ENCODE results near the gene NPAS4.
A peak's percentile ranks its signal among the peaks of the same experiment; 100 is the strongest.
"Not testable (repeated sequence)": the region's sequence is repeated elsewhere in the genome, so short reads cannot be mapped to it uniquely, and the experiment has no call there.

The NPAS4 gene

GRCh38 chr11:66457826-66458225, 37.0 kb downstream of the NPAS4 start:
- no peak for DNase-seq

- DNase-seq = no peak
Measured at GRCh38 chr11:66459138-66459778, 38.4 kb downstream of the NPAS4 start.

GRCh38 chr11:66462010-66462409, 41.2 kb downstream of the NPAS4 start:
- DNase-seq = no peak

- no peak for DNase-seq
Measured at GRCh38 chr11:66462911-66463310, 42.1 kb downstream of the NPAS4 start.

- DNase-seq = not testable (repeated sequence)
Measured at GRCh38 chr11:66464116-66464515, 43.3 kb downstream of the NPAS4 start.

GRCh38 chr11:66464916-66465315, 44.1 kb downstream of the NPAS4 start:
- DNase-seq = no peak

GRCh38 chr11:66465373-66466224, 44.8 kb downstream of the NPAS4 start:
- DNase-seq = no peak

- peak; percentile 63 for DNase-seq
Measured at GRCh38 chr11:66466225-66467033, 45.6 kb downstream of the NPAS4 start, which contains the start of gene PELI3. Gene PELI3 (plus strand): TSS chr11:66466905. CDS start chr11:66468129, 1,224 bp downstream.

- no peak for DNase-seq
Measured at GRCh38 chr11:66467034-66467659, 46.3 kb downstream of the NPAS4 start.

- no peak for DNase-seq
Measured at GRCh38 chr11:66467756-66468155, 46.9 kb downstream of the NPAS4 start.

- DNase-seq = no peak
Measured at GRCh38 chr11:66468691-66469090, 47.9 kb downstream of the NPAS4 start.

- no peak for DNase-seq
Measured at GRCh38 chr11:66469441-66469840, 48.6 kb downstream of the NPAS4 start.

GRCh38 chr11:66470015-66470414, 49.2 kb downstream of the NPAS4 start:
- no peak for DNase-seq

GRCh38 chr11:66471142-66471541, 50.3 kb downstream of the NPAS4 start:
- no peak for DNase-seq

- no peak for DNase-seq
Measured at GRCh38 chr11:66472054-66472453, 51.2 kb downstream of the NPAS4 start.

GRCh38 chr11:66473167-66473566, 52.3 kb downstream of the NPAS4 start:
- no peak for DNase-seq

GRCh38 chr11:66473608-66474515, 53.0 kb downstream of the NPAS4 start:
- no peak for DNase-seq

- DNase-seq = no peak
Measured at GRCh38 chr11:66475349-66476172, 54.7 kb downstream of the NPAS4 start.

Data from NCI-H2029 treated with DMSO at 0.1 percent for 48 hours (cell line).